Psoas muscle (tissue), 8 donors: ENCODE results near the gene SPRR1A. TPM values are rescaled to one million over a fixed set of nuclear protein-coding genes. Genes with fewer than 3 reads are reported as not detected.

Source experiments
- ATAC-seq, 4 donors: fragments of 200-7000 bp; cut with Tn5 transposase; one replicate each; pipeline ENCODE4 v1.9.1; 2020; ENCODE audit warnings: moderate library complexity in 3 of 4, mild to moderate bottlenecking in 2 of 4
- DNase-seq, 2 donors: peaks; one replicate each; pipeline ENCODE4 v3.0.0-alpha.2; 2020
- H3K27ac ChIP-seq: fragments of 200-600 bp; one replicate; pipeline ENCODE4 v1.8.0; 2022
- H3K27me3 ChIP-seq, 3 donors: fragments of 200-600 bp in 1 of 3; one replicate each; pipeline versions ENCODE4 v1.6.1 to v1.8.0; 2013 to 2022; ENCODE audit warnings: low read length in 2 of 3, mild to moderate bottlenecking in 2 of 3, moderate library complexity in 1 of 3; ENCODE audit not compliant: insufficient read depth in 3 of 3
- H3K36me3 ChIP-seq, 2 donors: fragments of 200-600 bp in 1 of 2; one replicate each; pipeline versions ENCODE4 v1.6.1 to v1.8.0; 2013 to 2022; ENCODE audit warnings: low read depth in 1 of 2, mild to moderate bottlenecking in 1 of 2, moderate library complexity in 1 of 2; ENCODE audit not compliant: insufficient read depth in 1 of 2
- H3K4me1 ChIP-seq: fragments of 200-600 bp; one replicate; pipeline ENCODE4 v1.8.0; 2022
- H3K4me3 ChIP-seq: fragments of 200-600 bp; one replicate; pipeline ENCODE4 v1.8.0; 2022; ENCODE audit warnings: mild to moderate bottlenecking
- H3K9me3 ChIP-seq: fragments of 200-600 bp; one replicate; pipeline ENCODE4 v1.8.0; 2022
- CTCF ChIP-seq: fragments of 200-600 bp; IDR thresholded peaks from one replicate; pipeline ENCODE4 v1.8.0; 2022; ENCODE audit warnings: antibody characterized with exemption
- WGBS, 3 donors: extraction: QIAGEN DNeasy Blood & Tissue Kit; methylation state at CpG; one replicate each; pipeline versions ENCODE4 v1.1.6 to v1.1.7; 2013; 5-methylcytosine and 5-hydroxymethylcytosine counted together
- intact Hi-C, 2 donors: fragments of 100-400 bp; cut with DNase I; formaldehyde crosslinking; loops; one replicate each; pipeline versions ENCODE4 v1.11.0 to v1.14.2; 2022
- polyA plus RNA-seq, 3 donors: library from polyadenylated mRNA; stranded (reverse); fragments of 200-250 nt; gene quantifications; one replicate each; pipeline ENCODE4 v1.2.3, GENCODE V29; 2013
- total RNA-seq, 4 donors: library from RNA; stranded (reverse); fragmentation: NEBNext Ultra II Directional in 2 of 4; extraction: Animal tissue kit (Norgen Biotek cat#: 25700) in 2 of 4; gene quantifications; one replicate each; pipeline versions ENCODE4 v1.2.1 to v1.2.4, GENCODE V29; 2021 to 2023
- donor health status: healthy with polysubstance abuse.
- donor health status: DM: no; HTN: no; CAD: no; lungs with moderate emphysema.
- donor health status: Bipolar disorder and iron deficiency.
- donor health status: healthy.
- donor health status: DM: yes; HTN: yes; CAD: no.
- donor health status: DM: no; HTN: no; CAD: no.
- donor health status: DM: no; HTN: no; CAD: no.
- donor health status: DM: yes; HTN: yes; CAD: no.

The SPRR1A gene
- total and polyA plus RNA-seq, 7 donors = not detected

- H3K27ac ChIP-seq = no peak overlapping the region
- no peak for TF ChIP-seq CTCF
- no peak overlapping the region for H3K4me3 ChIP-seq
- ATAC-seq (no peak), DNase-seq (no peak)
- H3K36me3 ChIP-seq = no peaks in the 10 kb centered on the region
- H3K4me1 ChIP-seq = no peaks in the 10 kb centered on the region
- H3K27me3 ChIP-seq = no peaks in the 10 kb centered on the region
- WGBS, 3 donors = 73 to 76% (median 74%) methylated on average over 6 of the region's 6 CpGs
- intact Hi-C loops = no loop called here
- H3K9me3 ChIP-seq = no peaks in the 10 kb centered on the region
These were observed 9.3 kb downstream of the SPRR1A start for GRCh38 chr1:152993186-152993585.

GRCh38 chr1:152995842-152996241 lies 12.0 kb downstream of the SPRR1A start:
- WGBS, 3 donors = 0 to 44% (median 39%) methylated on average over 1 of the region's 1 CpG
- TF ChIP-seq CTCF = no peak

GRCh38 chr1:152996633-152997400 lies 12.9 kb downstream of the SPRR1A start:
- H3K27ac ChIP-seq = no peak overlapping the region
- ATAC-seq (no peak), DNase-seq (no peak)
- no peaks in the 10 kb centered on the region for H3K36me3 ChIP-seq
- no peak for TF ChIP-seq CTCF
- WGBS, 3 donors = 9 to 13% (median 12%) methylated on average over 5 of the region's 5 CpGs
- intact Hi-C loops = no loop called here
- no peaks in the 10 kb centered on the region for H3K27me3 ChIP-seq
- H3K4me3 ChIP-seq = no peak overlapping the region
- H3K9me3 ChIP-seq = no peaks in the 10 kb centered on the region
- no peaks in the 10 kb centered on the region for H3K4me1 ChIP-seq

More at GRCh38 chr1:152995842-152996241, 12.0 kb downstream of the SPRR1A start:
- Histone ChIP-seq H3K9me3 (no peaks in the 10 kb centered on the region), H3K27ac (no peak overlapping the region), H3K4me3 (no peak overlapping the region), H3K36me3 (no peaks in the 10 kb centered on the region), H3K27me3 (no peaks in the 10 kb centered on the region), H3K4me1 (no peaks in the 10 kb centered on the region)
- intact Hi-C loops = no loop called here
- no peak for DNase-seq
- ATAC-seq = no peak

GRCh38 chr1:152997901-152998300 lies 14.0 kb downstream of the SPRR1A start:
- intact Hi-C loops = no loop called here
- no peak for ATAC-seq
- Histone ChIP-seq H3K27me3 (no peaks in the 10 kb centered on the region), H3K27ac (no peak overlapping the region), H3K9me3 (no peaks in the 10 kb centered on the region), H3K36me3 (no peaks in the 10 kb centered on the region), H3K4me3 (no peak overlapping the region), H3K4me1 (no peaks in the 10 kb centered on the region)
- no peak for DNase-seq
- TF ChIP-seq CTCF = no peak
- 14 to 26% (median 21%) methylated on average over 7 of the region's 7 CpGs for WGBS, 3 donors

GRCh38 chr1:152998476-152998875 lies 14.6 kb downstream of the SPRR1A start:
- WGBS, 3 donors = 86 to 92% (median 90%) methylated on average over 4 of the region's 4 CpGs
- DNase-seq (no peak), ATAC-seq (no peak)
- no peaks in the 10 kb centered on the region for H3K36me3 ChIP-seq
- H3K9me3 ChIP-seq = no peaks in the 10 kb centered on the region
- no peak overlapping the region for H3K4me3 ChIP-seq
- intact Hi-C loops = no loop called here
- no peaks in the 10 kb centered on the region for H3K27me3 ChIP-seq
- no peak overlapping the region for H3K27ac ChIP-seq
- no peak for TF ChIP-seq CTCF
- H3K4me1 ChIP-seq = no peaks in the 10 kb centered on the region
